GM21381 (cell line): ENCODE measurements around the gene SMIM11.
"Not testable (repeated sequence)": the region's sequence is repeated elsewhere in the genome, so short reads cannot be mapped to it uniquely, and the experiment has no call there.

Source experiments
- ATAC-seq: cut with Tn5 transposase; IDR thresholded peaks from one replicate; pipeline ENCODE4 v1.9.1; 2021; ENCODE audit warnings: mild to moderate bottlenecking, moderate library complexity; ENCODE audit not compliant: unreplicated experiment

Gene SMIM11

GRCh38 chr21:34407294-34407693 lies 32.0 kb downstream of the SMIM11 start:
- ATAC-seq: not testable (repeated sequence)

GRCh38 chr21:34417448-34418077 lies 42.3 kb downstream of the SMIM11 start:
- ATAC-seq: not testable (repeated sequence)

GRCh38 chr21:34423805-34424204 lies 48.5 kb downstream of the SMIM11 start, which contains the start of gene SMIM34:
Gene SMIM34 (minus strand): TSS chr21:34423951. CDS start chr21:34423839, 112 bp downstream.
- ATAC-seq: not testable (repeated sequence)

DNA sequence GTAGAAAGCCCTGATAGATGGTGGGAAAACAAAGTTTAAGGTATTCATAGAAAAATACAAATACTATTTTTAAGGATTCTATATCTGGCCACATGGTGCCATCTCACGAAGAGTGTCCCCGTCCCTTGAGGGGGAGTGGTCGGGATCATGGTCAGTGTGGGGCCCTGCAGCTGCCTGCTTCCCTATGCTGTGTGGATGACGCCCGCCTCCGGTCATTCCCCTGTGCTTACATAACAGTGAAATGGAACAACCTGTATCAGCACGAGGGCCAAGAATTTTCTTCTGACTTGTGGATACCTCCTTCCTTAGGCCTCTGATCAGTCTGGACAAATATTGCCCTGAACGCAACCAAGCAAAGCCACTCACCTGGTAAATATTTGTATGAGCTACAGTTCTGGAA lies 52.0 kb downstream of the SMIM11 start:
- ATAC-seq: not testable (repeated sequence)

- not testable (repeated sequence) for ATAC-seq
Observed at GRCh38 chr21:34428441-34428840, 53.1 kb downstream of the SMIM11 start.

- not testable (repeated sequence) for ATAC-seq
Observed at GRCh38 chr21:34429710-34430109, 54.4 kb downstream of the SMIM11 start.
